Islet precursor cell (in vitro differentiated cells): ENCODE data around the gene PPIF.

ENCODE experiments used
- DNase-seq: peaks from one replicate; pipeline ENCODE4 v3.0.0-alpha.2; 2018

PPIF gene

GRCh38 chr10:79387974-79388850, 40.9 kb downstream of the PPIF start:
- no peak for DNase-seq

GRCh38 chr10:79390057-79390456, 42.8 kb downstream of the PPIF start:
- DNase-seq: no peak

GRCh38 chr10:79390551-79391229, 43.4 kb downstream of the PPIF start:
- peak; percentile 48 for DNase-seq

- peak; percentile 66 for DNase-seq
Observed at GRCh38 chr10:79391231-79392019, 44.2 kb downstream of the PPIF start.

- no peak for DNase-seq
Observed at GRCh38 chr10:79392020-79392398, 44.7 kb downstream of the PPIF start.

- peak; percentile 20 for DNase-seq
Observed at GRCh38 chr10:79392506-79393176, 45.4 kb downstream of the PPIF start.

GRCh38 chr10:79393221-79393923, 46.1 kb downstream of the PPIF start:
- DNase-seq: no peak

GRCh38 chr10:79393924-79394610, 46.8 kb downstream of the PPIF start:
- DNase-seq: no peak

- DNase-seq: no peak
Observed at GRCh38 chr10:79394664-79395063, 47.4 kb downstream of the PPIF start.

GRCh38 chr10:79396520-79396919, 49.3 kb downstream of the PPIF start:
- DNase-seq: no peak

- DNase-seq: no peak
Observed at GRCh38 chr10:79397051-79397450, 49.8 kb downstream of the PPIF start.

GRCh38 chr10:79397575-79398303, 50.5 kb downstream of the PPIF start:
- peak; percentile 96 for DNase-seq

GRCh38 chr10:79398642-79399041, 51.4 kb downstream of the PPIF start:
- DNase-seq: no peak

- peak; percentile 92 for DNase-seq
Observed at GRCh38 chr10:79399223-79399831, 52.1 kb downstream of the PPIF start.

GRCh38 chr10:79400146-79401004, 53.1 kb downstream of the PPIF start:
- peak; percentile 73 for DNase-seq

GRCh38 chr10:79401015-79401921, 54.0 kb downstream of the PPIF start:
- no peak for DNase-seq

GRCh38 chr10:79402625-79402946, 55.3 kb downstream of the PPIF start:
- no peak for DNase-seq

- DNase-seq: no peak
Observed at GRCh38 chr10:79402951-79403350, 55.7 kb downstream of the PPIF start.
